ENCODE measurements around the gene ENTPD6.

The ENTPD6 gene

DNA sequence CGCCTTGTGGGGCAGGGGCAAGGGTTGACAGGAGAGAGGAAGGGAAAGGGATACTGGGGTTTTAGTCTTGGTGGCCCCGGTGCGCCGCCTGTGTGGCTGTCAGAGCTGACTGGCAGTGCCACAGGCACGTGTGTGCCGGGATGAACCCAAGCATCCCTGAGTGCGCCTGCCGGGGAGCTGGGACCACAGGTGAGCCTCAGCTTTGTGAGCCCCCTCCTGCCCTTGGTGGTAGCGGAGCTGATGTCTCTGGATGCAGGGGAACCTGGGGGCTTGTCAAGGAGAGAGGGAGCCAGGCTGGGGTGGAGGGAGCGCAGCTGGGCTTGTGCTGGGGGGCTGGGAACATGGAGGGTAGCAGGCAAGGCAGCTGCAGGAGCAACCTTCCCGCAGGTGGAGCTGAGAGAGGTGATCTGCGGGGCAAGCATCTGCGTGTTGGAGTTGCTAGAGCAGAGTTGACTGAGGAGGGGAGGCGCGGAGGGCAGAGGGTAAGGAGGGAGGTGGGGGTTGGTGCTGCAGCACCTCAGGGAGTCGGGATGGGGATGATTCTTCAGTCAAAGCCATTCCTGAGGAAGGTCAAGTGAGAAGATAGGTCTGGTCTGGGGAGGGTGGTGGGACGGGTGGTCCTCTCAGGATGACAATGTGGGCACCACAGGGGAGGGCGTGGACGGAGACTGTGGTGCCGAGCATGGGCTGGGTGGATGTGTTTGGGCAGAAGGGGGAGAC is 80.5 kb downstream of the ENTPD6 start:
- H3K9ac ChIP-seq (ENCODE audit: low read depth, low read length) = no peak overlapping the region
- H3K36me3 ChIP-seq (ENCODE audit: control insufficient read depth, insufficient read depth, low read length) = peaks cover 75% of the 10 kb centered on the region
- no peak overlapping the region for H3K27ac ChIP-seq (ENCODE audit: low read depth, low read length)

More for the DNA sequence above, 80.5 kb downstream of the ENTPD6 start:
- no peaks in the 10 kb centered on the region for H3K9me3 ChIP-seq (ENCODE audit: control insufficient read depth, insufficient read depth, low read length)
- H3K4me1 ChIP-seq (ENCODE audit: control insufficient read depth, insufficient read depth, low read length) = no peaks in the 10 kb centered on the region
- H3K4me3 ChIP-seq (ENCODE audit: low read depth, low read length) = no peak overlapping the region
- no peaks in the 10 kb centered on the region for H3K27me3 ChIP-seq (ENCODE audit: control insufficient read depth, insufficient read depth, low read length)
